ENCODE results near the gene POGLUT2.

DNA sequence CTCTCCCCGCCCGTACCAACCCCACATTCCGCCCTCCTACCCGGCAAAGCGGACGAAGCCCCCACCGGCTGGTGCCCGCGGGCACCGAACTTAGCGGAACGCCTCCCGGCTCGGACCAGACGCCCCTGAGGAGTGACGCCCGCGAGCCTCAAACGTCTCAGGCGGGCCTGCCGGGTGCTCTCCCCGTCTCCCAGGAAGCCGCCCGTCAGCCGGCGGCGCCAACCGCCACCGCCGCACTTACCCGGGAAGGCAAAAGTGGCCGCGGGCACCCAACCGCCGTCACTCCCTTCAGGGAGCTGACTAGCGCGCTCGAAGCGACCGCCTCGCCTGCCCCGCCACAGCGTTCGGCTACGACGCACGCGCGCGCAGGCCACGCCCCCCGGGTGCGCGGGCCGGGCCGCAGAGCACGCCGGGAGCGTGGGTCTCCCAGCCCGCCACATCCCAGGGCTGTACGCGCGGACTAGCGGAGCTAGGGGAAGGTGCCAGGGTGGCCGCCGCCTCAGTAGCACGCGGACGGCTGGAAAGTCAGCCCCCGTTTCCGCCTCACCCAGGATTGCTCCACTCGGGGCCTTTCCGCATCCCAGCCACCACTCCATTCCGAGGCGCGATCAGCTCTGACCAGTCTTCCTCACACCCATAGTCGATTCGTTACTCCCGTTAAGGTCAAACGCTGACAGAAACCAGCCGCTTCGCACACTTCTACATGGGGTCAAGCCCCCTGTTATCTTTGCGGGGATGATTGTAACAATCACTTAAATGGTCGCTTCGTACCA lies 25.1 kb downstream of the POGLUT2 start, which contains the start of gene TEX30:
- TF ChIP-seq, protein P1, sequence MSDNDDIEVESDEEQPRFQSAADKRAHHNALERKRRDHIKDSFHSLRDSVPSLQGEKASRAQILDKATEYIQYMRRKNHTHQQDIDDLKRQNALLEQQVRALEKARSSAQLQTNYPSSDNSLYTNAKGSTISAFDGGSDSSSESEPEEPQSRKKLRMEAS (IDR thresholded peaks at IDR 0.05; ENCODE audit: insufficient read depth, insufficient read length): peak; percentile 86
- TF ChIP-seq POLR2A (IDR thresholded peaks at IDR 0.05; ENCODE audit: low read depth, low read length) (peak; percentile 97), CTCF (IDR thresholded peaks at IDR 0.05; ENCODE audit: extremely low read depth in 1 of 2, insufficient read depth in 1 of 2, low read depth in 1 of 2, low read length in 2 of 2) (peak in 1 of 2 donors; percentile 10)
